ENCODE results near the gene SPRYD3.

SPRYD3 gene

DNA sequence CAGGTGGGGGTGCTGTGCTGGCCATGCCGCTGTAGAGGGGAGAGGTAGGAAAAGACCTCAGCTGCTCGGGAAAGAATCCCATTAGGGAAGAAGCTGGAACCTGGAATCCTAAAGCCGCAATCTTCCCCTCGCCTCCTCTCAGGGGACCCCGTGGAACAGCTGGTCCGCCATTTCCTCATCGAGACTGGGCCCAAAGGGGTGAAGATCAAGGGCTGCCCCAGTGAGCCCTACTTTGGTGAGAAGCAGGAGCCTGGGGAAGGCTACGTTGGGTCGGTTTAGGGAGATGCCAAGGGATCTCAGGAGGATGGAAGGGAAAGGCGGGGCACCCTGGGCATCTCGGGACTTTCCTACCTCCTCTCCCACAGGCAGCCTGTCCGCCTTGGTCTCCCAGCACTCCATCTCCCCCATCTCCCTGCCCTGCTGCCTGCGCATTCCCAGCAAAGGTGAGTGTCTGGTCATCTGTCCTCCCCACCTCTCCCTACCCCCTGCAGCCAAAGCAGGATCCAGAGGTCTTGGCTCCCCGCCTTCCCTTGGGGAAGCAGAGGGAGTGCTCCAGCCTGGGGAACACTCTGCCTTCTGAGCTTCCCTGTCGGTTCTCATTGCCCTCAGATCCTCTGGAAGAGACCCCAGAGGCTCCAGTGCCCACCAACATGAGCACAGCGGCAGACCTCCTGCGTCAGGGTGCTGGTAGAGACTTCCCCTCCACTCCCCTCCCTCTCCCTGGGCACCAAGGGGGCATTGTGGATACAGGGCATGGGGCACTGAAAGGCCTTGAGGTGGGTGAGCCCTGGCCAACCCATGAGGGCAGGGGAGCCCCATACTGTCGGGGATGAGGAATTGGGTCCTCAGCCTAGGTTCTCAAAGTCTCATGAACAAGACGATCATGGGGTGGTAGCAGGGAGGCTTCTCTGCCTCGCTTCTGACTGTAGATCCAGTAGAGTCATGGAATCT is 16.9 kb downstream of the SPRYD3 start:
- no peak for DNase-seq

DNA sequence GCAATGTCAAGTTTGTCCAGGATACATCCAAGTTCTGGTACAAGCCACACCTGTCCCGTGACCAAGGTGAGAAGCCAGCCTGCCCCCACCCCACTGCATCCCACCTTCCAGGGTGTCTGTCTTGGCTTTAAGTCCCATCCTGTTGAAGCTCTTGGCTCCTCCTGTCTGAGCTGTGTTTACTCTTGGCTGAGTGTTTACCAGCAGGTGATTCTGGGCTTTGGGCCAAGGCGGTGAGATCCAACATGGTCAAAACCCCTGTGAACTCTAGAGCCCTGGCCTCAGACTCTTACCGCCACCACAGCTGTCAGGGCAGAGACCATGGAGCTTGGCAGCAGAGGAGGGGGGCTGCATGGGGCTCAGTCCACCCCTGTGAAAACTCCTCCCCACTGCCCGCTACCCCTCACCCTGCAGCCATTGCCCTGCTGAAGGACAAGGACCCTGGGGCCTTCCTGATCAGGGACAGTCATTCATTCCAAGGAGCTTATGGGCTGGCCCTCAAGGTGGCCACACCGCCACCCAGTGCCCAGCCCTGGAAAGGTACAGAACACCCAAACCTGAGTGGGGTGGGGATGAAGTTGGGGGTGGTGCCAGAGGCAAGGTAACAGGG is 17.7 kb downstream of the SPRYD3 start:
- no peak for DNase-seq

DNA sequence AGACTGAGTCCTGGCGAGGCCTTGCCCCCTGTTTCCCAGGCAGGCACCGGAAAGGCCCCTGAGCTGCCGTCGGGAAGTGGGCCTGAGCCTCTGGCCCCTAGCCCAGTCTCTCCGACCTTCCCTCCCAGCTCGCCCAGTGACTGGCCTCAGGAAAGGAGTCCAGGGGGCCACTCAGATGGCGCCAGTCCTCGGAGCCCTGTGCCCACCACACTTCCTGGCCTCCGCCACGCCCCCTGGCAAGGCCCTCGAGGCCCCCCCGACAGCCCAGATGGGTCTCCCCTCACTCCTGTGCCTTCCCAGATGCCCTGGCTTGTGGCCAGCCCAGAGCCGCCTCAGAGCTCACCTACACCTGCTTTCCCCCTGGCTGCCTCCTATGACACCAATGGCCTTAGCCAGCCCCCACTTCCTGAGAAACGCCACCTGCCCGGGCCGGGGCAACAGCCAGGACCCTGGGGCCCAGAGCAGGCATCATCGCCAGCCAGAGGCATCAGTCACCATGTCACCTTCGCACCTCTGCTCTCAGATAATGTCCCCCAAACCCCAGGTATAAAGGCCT is 18.4 kb downstream of the SPRYD3 start:
- no peak for DNase-seq

DNA sequence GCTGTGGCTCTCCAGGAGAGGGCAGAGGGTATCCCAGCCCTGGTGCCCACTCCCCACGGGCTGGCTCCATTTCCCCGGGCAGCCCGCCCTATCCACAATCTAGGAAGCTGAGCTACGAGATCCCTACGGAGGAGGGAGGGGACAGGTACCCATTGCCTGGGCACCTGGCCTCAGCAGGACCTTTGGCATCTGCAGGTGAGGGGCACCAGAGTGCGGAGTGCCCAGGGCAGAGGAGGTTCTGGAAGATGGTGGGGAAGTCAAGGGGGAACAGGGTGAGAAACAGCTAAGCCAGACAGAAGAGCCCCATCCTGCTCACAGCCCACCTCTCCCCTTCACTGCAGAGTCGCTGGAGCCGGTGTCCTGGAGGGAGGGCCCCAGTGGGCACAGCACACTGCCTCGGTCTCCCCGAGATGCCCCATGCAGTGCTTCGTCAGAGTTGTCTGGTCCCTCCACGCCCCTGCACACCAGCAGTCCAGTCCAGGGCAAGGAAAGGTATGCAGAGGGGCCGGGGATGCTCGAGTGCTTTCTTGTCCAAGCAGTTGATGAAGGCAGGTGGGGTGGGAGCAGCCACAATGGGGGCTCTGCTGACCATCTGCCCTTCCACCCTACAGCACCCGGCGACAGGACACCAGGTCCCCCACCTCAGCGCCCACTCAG is 19.0 kb downstream of the SPRYD3 start:
- DNase-seq = no peak

DNA sequence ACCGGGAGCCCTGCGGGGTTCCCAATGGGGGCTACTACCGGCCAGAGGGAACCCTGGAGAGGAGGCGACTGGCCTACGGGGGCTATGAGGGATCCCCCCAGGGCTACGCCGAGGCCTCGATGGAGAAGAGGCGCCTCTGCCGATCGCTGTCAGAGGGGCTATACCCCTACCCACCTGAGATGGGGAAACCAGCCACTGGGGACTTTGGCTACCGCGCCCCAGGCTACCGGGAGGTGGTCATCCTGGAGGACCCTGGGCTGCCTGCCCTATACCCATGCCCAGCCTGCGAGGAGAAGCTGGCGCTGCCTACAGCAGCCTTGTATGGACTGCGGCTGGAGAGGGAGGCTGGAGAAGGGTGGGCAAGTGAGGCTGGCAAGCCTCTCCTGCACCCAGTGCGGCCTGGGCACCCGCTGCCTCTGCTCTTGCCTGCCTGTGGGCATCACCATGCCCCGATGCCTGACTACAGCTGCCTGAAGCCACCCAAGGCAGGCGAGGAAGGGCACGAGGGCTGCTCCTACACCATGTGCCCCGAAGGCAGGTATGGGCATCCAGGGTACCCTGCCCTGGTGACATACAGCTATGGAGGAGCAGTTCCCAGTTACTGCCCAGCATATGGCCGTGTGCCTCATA is 19.6 kb downstream of the SPRYD3 start:
- DNase-seq = no peak

DNA sequence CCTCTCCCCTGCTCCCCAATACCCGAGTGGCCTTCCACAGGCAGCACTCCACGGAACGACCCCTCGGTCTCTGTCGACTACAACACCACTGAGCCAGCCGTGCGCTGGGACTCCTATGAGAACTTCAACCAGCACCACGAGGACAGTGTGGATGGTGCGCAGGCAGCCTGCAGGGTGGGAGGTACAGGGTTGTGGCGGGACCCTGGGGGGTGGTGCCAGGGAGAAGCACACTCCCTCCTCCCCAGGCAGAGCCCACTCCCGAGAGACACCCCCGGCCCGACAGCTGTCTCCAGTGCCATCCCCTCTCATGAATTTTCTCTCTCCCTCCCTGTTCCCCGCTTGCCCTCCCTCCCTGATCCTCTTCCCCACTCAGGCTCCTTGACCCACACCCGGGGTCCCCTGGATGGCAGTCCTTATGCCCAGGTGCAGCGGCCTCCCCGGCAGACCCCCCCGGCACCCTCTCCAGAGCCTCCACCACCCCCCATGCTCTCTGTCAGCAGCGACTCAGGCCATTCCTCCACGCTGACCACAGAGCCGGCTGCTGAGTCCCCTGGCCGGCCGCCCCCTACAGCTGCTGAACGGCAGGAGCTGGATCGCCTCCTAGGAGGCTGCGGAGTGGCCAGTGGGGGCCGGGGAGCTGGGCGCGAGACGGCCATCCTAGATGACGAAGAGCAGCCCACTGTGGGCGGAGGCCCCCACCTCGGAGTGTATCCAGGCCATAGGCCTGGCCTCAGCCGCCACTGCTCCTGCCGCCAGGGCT is 20.3 kb downstream of the SPRYD3 start:
- DNase-seq = no peak

DNA sequence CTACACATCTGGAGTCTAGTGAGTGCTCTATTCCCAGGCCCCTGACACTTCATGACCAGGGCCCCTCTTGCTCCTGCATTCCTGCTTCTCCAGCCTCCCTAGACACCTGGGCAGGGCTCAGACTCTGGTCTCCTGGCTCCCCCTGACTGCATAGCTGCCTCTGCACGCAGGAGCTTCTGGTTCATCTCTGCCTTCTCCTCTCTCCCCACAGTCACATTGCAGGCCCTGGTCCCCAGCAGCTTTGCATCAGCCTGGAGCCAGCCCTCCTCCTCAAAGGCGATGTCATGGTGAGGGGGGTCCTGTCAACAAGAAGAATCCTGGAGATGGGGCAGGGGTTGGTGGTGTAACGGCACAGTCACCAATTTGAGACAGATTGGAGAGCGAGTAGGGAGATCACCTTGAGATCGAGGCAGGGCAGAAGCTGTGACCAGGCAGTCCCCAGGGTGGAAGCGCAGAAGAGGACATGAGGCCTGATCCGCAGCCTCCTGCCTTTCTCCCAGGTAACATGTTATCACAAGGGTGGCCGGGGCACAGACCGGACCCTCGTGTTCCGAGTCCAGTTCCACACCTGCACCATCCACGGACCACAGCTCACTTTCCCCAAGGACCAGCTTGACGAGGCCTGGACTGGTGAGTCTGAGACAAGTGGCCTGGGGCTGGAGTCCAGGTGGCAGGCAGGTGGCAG is 21.2 kb downstream of the SPRYD3 start:
- no peak for DNase-seq

DNA sequence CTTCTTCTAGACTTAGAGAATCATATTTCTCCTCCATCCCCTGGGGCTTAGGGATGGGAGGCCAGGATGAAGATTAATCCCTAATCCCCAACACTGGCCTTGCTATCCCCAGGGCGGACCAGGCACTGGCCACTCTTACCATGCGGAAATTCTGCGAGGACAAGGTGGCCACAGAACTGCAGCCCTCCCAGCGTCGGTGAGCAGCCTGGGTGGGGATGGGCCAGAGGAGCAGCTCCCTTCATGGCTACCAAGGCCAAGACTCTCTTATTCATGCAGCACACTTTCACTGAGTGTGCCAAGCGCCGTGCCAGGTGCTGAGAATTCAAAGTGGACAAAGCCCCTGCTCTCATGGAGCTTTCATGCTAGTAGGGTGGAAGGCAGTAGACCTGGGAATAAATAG is 22.3 kb downstream of the SPRYD3 start:
- DNase-seq = no peak

DNA sequence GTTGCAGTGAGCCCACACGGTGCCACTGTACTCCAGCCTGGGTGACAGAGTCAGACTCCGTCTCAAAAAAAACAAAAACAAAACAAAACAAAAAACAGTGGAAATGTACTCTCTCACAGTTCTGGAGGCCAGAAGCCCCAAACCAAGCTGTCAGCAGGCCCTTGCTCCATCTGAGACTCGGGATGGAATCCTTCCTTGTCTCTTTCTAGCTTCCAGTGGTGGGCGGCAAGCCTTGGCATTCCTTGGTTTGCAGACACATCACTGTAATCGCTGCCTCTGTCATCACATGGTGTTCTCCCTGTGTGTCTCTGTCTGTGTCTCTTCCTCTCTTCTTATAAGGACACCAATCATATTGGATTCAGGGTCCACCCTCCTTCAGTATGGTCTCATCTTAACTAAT is 22.9 kb downstream of the SPRYD3 start:
- DNase-seq = no peak

DNA sequence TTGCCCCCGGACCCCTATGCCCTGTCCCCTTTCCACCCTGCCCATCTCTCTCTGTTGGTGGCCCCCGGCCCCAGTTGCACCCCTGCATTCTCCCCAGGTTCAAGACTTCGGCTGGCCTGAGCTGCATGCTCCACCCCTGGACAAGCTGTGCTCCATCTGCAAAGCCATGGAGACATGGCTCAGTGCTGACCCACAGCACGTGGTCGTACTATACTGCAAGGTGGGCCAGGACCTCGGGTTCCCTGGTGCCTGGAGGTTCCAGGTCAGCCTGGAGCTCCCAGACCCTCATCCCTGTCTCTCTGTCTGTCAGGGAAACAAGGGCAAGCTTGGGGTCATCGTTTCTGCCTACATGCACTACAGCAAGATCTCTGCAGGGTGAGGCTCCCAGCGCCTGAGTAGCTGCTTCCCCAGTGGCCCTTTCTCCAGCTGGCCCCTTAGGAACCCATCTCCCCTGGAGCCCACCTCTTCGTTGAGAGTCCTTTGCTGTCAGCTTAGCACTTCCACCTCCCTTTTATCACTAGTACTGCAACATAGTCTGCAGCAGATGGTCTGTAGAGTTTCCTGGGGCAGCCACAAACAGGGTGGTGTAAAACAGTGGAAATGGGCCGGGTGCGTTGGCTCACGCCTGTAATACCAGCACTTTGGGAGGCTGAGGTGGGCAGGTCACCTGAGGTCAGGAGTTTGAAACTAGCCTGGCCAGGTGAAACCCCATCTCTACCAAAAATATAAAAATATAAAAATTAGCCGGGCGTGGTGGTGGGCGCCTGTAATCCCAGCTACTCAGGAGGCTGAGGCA is 23.5 kb downstream of the SPRYD3 start:
- DNase-seq = no peak

DNA sequence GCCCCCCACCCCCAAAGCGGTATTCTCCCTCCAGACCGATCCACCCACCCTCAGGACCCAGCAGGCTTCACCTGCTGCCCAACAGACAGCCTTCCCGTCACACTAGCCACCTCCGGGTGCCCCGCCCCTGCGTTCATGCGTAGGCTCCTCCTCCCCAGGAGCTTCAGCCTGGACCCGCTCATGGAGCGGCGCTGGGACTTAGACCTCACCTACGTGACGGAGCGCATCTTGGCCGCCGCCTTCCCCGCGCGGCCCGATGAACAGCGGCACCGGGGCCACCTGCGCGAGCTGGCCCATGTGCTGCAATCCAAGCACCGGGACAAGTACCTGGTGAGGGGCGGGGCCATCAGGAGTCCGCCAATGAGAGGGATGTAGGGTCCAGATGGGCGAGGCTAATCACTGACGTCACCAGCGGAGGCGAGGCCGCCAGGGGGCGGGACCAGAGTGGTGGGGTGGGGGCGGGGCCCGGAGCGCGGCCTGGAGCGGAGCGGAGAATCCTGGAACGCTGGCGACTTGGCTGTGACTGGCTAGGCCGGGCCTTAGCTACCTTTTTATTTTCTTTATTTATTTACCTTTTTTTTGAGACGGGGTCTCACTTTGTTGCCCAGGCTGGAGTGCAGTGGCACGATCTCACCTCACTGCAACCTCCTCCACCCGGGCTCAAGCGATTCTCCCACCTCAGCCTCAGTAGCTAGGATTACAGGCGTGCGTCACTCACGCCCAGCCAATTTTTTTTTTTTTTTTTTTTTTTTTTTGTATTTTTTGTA is 24.9 kb downstream of the SPRYD3 start:
- DNase-seq = peak; percentile 91 to 93

DNA sequence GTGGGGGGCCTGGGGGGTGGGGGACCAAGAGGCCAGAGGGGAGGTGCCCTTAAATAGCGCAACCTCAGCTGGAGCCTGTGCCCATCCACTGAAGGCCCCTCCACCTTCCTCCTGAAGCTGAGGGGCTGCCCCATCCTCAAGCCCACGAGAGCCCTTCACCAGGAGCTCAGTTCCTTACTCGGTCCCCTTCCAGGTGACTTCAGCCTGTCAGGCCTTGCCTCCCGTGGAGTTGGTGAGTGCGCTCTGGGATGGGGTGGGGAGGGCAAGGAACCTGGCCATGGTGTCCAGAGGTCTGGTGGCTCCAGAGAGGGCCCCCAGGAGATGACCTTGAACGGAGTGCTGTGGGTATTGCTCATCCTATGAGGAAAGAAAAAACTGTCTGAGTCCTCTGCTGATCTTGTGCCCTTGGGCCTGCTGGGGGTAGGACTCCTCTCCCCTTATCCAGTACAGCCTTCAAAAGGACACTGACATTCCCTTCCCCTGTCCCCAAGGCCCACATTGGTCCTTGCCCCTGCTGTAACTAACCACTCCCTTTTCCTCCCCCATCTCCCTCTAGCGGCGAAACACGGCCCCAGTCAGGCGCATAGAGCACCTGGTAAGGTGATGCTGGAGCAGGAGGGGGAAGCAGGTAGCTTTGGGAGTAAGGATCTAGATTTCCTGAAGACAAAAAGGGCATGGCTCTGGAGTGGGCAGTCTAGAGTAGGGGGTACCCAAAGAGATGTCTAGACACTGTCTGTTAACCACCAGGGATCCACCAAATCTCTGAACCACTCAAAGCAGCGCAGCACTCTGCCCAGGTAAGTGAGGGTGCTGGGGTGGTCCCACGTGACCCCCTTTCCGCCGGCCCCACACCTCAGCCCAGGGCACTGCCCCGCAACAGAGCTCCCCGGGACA is 25.7 kb downstream of the SPRYD3 start:
- peak; percentile 43 to 53 for DNase-seq

DNA sequence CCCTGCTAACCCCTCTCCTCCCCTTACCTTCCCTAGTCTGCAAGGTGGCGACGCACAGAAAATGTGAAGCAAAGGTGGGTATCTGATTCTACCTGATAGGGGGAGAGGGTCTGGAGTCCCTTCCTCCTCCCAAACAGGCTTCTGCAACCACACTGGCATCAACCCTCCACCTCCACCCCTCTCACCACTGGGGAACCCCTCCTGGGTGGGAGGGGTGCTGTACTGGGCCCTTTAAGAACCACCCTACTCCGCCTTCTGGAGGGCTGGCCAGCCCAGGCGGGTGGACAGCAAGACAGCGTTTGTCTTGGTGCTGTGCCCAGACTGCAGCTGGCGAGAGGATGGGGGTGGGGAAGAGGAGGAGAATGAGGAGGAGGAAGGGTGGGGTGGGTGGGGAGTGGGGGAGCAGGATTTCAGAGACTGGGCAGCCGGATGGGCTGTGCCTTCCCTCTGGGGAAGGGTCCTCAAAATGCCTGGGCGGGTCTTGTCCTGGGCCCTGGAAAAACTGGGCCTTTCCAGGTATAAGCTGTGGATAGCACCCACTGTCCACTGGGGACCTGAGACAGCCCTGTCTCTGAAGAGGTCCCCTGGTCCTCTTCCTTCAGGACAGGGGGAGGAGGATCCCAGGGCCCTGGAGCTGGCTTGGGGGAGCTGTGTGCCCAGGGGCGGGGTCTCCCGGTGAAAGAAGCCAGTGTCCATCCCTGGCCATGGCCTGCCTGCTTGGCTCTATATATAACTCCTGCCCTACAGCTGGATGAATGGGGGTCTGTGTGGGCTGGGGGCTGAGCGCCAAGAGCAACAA is 26.6 kb downstream of the SPRYD3 start:
- no peak for DNase-seq

DNA sequence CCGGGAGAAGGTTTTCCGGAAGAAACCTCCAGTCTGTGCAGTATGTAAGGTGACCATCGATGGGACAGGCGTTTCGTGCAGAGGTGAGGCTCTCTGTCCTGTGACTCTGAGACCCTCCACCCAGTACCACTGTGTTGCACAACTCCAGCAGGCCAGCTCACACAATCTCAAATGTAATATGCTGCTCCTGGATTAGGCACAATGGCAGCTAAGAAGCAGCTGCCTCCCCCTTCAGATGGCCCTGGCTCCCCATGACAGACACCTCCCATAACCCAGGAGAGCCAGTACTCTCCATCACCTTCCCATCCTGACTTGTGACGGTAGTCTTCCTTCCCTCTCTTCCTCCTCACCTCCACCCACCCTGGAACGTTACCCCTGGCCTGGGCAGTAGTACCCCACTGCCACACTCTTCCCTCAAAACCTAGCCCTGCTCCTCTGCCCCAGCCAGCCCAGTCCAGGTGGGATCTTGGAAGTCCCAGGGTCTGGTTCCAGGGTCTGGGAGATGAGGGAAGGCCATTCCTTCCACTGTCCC is 27.2 kb downstream of the SPRYD3 start:
- no peak for DNase-seq

DNA sequence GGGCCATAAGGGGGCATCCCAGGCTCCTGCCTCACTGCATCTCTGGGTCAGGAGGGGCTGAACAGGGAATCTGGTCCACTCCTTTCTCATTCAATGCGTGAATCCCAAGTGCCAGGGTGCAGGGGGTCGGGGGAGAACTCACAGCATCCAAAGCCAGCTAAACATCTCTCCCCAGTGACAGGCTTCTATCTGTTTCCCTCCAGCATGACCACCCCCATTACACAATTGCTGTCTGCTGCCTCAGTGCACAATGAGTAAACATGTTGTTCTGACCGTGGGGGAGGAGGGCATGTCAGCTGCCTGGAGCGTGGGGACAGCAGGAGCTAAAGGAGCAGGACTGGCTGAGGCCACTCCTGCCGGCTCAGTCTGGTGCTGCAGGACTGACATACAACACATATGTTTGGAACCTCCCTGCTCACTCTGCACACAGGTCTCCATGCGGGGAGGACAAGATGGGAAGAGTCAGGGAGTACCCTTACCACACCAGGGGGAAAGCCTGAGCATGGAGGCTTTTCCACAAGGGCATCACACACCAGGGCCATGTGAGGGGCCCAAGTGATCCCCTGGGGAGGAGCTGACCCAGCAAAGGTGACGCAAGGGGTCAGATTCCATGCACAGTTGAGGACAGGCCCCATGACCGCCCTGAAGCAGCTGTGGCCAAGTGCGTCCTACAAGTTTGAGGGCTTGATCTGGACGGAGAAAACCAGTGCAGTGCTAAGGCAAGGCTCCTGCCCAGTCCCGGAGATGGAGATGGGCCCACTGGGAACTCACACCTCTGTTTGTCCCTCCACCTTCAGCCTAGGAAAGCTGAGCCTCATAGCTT is 27.9 kb downstream of the SPRYD3 start:
- no peak for DNase-seq

DNA sequence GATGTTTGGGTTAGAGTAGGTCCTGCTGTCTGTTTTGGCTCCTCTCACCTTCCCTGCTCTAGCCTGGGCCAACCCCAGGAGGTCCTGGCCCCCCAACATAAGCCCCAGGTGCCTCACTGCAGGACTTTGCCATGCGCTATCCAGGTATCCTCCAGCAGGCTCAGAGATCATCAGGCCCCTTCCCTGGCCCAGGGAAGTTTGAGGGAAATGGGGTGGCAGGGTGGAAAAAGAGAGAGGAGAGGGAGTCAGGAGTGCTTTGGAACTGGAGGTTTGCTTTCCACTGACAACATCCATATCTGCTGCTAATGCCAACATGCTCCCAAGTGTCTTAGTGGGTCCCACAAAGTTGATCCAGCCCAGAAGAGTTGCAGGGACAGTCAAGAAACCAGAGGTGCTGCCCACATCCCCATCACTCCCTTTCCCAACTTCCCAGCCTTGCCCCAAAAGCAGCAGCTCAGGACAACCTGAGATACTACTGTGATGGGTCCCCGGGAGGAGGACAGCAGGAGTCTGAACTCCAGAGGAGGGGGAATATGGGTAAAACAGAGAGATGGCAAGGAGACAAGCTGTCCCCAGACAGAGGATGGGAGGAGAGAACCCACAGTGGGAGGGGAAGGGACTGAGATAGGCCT is 28.6 kb downstream of the SPRYD3 start:
- no peak for DNase-seq
